NCI-H146 treated with DMSO at 0.1 percent for 48 hours (cell line): ENCODE data around the gene ZNF407.
A peak's percentile ranks its signal among the peaks of the same experiment; 100 is the strongest.

Experiments
- DNase-seq: peaks from one replicate; lab custom pipeline; 2025; ENCODE audit not compliant: unreplicated experiment; lab: John Stamatoyannopoulos, UW

Gene ZNF407

DNA sequence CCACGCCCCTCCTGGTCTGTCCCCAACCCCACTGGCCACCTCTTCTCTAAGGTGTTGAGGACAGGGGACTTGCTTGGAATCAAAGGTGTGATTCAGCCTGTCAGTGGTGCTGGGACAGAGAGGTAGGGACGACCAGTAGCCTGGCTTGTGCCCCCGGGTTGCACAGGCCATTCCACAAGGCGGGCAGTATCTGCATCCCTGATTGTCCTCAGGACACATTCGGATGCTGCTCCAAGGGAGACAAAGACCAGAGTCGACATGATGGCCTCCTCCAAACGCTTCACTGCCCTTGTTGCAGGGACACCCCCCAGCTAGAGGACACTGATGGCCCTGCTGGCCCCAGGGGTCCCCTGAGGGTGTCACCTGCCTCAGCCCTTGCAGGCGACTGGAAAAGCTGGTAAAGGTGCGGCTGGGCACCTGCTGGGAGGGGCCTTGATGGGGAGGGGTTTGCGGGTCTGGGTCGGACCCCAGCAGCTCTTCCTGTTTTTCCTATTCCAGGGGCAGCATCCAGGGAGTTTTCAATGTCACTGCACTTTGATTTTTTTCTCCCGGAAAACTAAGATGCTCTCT, 513.3 kb downstream of the ZNF407 start:
- DNase-seq = peak; percentile 45

- peak; percentile 41 for DNase-seq
These were observed 514.1 kb downstream of the ZNF407 start for GRCh38 chr18:75111760-75112159.

GRCh38 chr18:75112186-75113096, 514.8 kb downstream of the ZNF407 start:
- no peak for DNase-seq

GRCh38 chr18:75113455-75113854, 515.8 kb downstream of the ZNF407 start:
- DNase-seq = no peak

DNA sequence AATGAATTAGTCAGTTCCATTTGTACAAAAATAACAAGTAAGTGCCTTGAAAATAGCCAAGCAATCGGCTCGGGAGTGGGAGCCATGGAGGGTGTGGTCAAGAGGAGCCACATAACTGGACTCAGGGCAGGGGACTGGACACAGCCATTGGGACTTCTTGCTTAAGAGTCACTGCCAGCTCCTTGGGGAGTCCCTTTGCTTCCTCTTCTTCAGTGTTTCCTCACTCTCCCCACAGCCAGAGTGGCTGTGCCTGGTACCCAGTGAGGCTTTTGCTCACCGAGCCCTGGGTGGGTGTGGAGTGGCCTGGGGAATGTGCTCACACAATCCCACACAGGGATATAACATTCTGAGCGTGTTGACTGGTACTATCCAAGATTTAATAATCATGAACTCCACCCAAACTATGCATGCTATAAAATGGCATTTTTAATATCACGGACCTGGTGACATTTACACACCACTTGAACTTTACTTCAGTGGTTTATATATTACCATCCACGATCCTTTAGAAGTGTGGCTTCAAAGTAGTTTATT, 516.6 kb downstream of the ZNF407 start:
- DNase-seq = no peak
